Measurements from ENCODE around the gene DSCAML1.

DNA sequence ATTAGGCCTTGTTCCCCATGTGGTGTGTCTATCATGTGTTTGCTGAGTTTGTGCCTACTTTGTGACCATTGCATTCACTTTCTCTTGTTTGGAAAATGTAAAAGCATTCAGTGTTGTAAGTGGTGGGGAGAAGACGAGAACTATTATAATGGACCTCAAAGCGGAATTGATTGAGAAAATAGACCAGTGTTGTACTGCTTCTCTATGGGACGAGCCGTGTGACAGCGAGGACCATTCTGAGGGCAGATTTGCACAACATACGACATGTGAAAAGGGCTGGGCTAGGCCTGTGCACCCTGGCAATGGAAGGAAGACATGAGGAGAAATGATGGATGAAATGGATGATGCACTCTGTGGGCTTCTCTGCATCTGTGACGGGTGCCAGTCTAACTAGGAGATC lies 233.5 kb downstream of the DSCAML1 start:
- TF ChIP-seq FOXA1 (IDR thresholded peaks at IDR 0.05) (no peak), SP1 (IDR thresholded peaks at IDR 0.05) (no peak), ELF4 (IDR thresholded peaks at IDR 0.05) (no peak), HDGF (IDR thresholded peaks at IDR 0.05; ENCODE audit: borderline replicate concordance) (no peak), L3MBTL2 (conservative IDR thresholded peaks at IDR 0.05) (no peak), BHLHE40 (IDR thresholded peaks at IDR 0.05; ENCODE audit: borderline replicate concordance) (no peak)
